Measurements from ENCODE around the gene IQCF2. TPM values are rescaled to one million over a fixed set of nuclear protein-coding genes. Genes with fewer than 3 reads are reported as not detected.

IQCF2 gene
- total RNA-seq: not detected

GRCh38 chr3:51860703-51861665 is at the start of gene IQCF2:
Gene IQCF2 (plus strand): TSS chr3:51861615. CDS start chr3:51861667, 52 bp downstream.
- intact Hi-C loops (cut with DNase I; ENCODE audit: low total_unique reads): no loop called here

GRCh38 chr3:51813539-51813938 is 47.9 kb upstream of the IQCF2 start:
- no peak overlapping the region for H3K4me3 ChIP-seq (ENCODE audit: low read depth, poor library complexity, severe bottlenecking)
- no peak for TF ChIP-seq CTCF (IDR thresholded peaks at IDR 0.05)
- TF ChIP-seq POLR2A (IDR thresholded peaks at IDR 0.05): no peak
- 69 to 72% methylated on average over 5 to 6 of the region's 6 CpGs for WGBS, 2 donors
- no peak for DNase-seq (ENCODE audit: low spot score in 2 of 2)
- intact Hi-C loops (cut with DNase I; ENCODE audit: low total_unique reads): no loop called here

More at GRCh38 chr3:51860703-51861665, at the start of gene IQCF2:
- DNase-seq (ENCODE audit: low spot score in 2 of 2): no peak
- TF ChIP-seq POLR2A (IDR thresholded peaks at IDR 0.05): no peak
- TF ChIP-seq CTCF (IDR thresholded peaks at IDR 0.05): no peak
- no peak within 1 kb of the TSS for H3K4me3 ChIP-seq (ENCODE audit: low read depth, poor library complexity, severe bottlenecking)
- 62 to 63% methylated on average over 7 of the region's 7 CpGs for WGBS, 2 donors

- TF ChIP-seq CTCF (IDR thresholded peaks at IDR 0.05): no peak
- no peak for TF ChIP-seq POLR2A (IDR thresholded peaks at IDR 0.05)
- DNase-seq (ENCODE audit: low spot score in 2 of 2): no peak
- intact Hi-C loops (cut with DNase I; ENCODE audit: low total_unique reads): no loop called here
- 92 to 93% methylated on average over 3 of the region's 3 CpGs for WGBS, 2 donors
- H3K4me3 ChIP-seq (ENCODE audit: low read depth, poor library complexity, severe bottlenecking): no peak overlapping the region
These were observed 47.4 kb upstream of the IQCF2 start for GRCh38 chr3:51814034-51814433.

- DNase-seq (ENCODE audit: low spot score in 2 of 2): no peak
- 52 to 58% methylated on average over 4 of the region's 4 CpGs for WGBS, 2 donors
- H3K4me3 ChIP-seq (ENCODE audit: low read depth, poor library complexity, severe bottlenecking): no peak overlapping the region
- intact Hi-C loops (cut with DNase I; ENCODE audit: low total_unique reads): no loop called here
- TF ChIP-seq POLR2A (IDR thresholded peaks at IDR 0.05) (no peak), CTCF (IDR thresholded peaks at IDR 0.05) (no peak)
These were observed 45.8 kb upstream of the IQCF2 start for GRCh38 chr3:51815614-51816013.

- intact Hi-C loops (cut with DNase I; ENCODE audit: low total_unique reads): no loop called here
- 77 to 81% methylated on average over 2 of the region's 2 CpGs for WGBS, 2 donors
- TF ChIP-seq CTCF (IDR thresholded peaks at IDR 0.05): no peak
- no peak for TF ChIP-seq POLR2A (IDR thresholded peaks at IDR 0.05)
- no peak overlapping the region for H3K4me3 ChIP-seq (ENCODE audit: low read depth, poor library complexity, severe bottlenecking)
- no peak for DNase-seq (ENCODE audit: low spot score in 2 of 2)
These were observed 44.7 kb upstream of the IQCF2 start for GRCh38 chr3:51816723-51817122.
